HepG2 (cell line): ENCODE data around the gene PRKCD. TPM values are rescaled to one million over a fixed set of nuclear protein-coding genes. Genes with fewer than 3 reads are reported as not detected.

Experiments used
- ATAC-seq: fragments of 200-7000 bp; cut with Tn5 transposase; 3 replicates; pipeline ENCODE4 v1.9.1; 2020; ENCODE audit warnings: mild to moderate bottlenecking, moderate library complexity
- BruUV-seq: library from RNA; stranded (reverse); fragments of 400-500 nt; replicated peaks from 2 replicates; lab custom pipeline; 2021; lab: Mats Ljungman, UMichigan
- CTCF ChIA-PET: fragments of 300-600 bp; formaldehyde crosslinking; extraction: SDS; loops from one replicate; lab custom pipeline; 2021; ENCODE audit warnings: low total read pairs, inconsistent platforms, low intra/inter-chr PET ratio; lab: Yijun Ruan, JAX
- POLR2A ChIA-PET: fragments of 350-600 bp; sonication (Branson Sonifier 250); formaldehyde crosslinking; loops from one replicate; lab custom pipeline; 2020; ENCODE audit warnings: antibody characterized with exemption, inconsistent platforms; lab: Yijun Ruan, JAX
- DNase-seq: peaks from one replicate; pipeline ENCODE4 v3.0.0-alpha.2; 2015; ENCODE audit warnings: low spot score
- FAIRE-seq: peaks from 3 replicates; lab custom pipeline; 2011; peaks lifted over from hg19 to GRCh38; lab: Jason Lieb, UNC
- H2AFZ ChIP-seq: one replicate; pipeline ENCODE4 v1.6.1; 2011; ENCODE audit warnings: low read length, inconsistent platforms
- H3K27ac ChIP-seq: fragments of 300-600 bp; 3 replicates; pipeline ENCODE4 v1.8.0; 2011; ENCODE audit warnings: mixed run types, mild to moderate bottlenecking, mixed read lengths, low read length, inconsistent platforms; ENCODE audit not compliant: insufficient read depth; ENCODE audit errors: extremely low read length
- H3K27me3 ChIP-seq, 2 experiments: fragments of 200-600 bp in 1 of 2; 2 replicates in 1 of 2; 3 replicates in 1 of 2; pipeline versions ENCODE4 v1.6.0 to v1.8.0; 2011; ENCODE audit warnings: low read length in 2 of 2, mild to moderate bottlenecking in 2 of 2, moderate library complexity in 2 of 2, inconsistent platforms in 1 of 2; ENCODE audit not compliant: insufficient read depth in 2 of 2, control insufficient read depth in 1 of 2
- H3K36me3 ChIP-seq, 2 experiments: fragments of 200-600 bp in 1 of 2; replicated peaks in 1 of 2; 2 replicates in 1 of 2; 3 replicates in 1 of 2; pipeline versions ENCODE4 v1.5.1 to v1.8.0; 2011; ENCODE audit warnings: low read length in 2 of 2, inconsistent platforms in 1 of 2; ENCODE audit not compliant: insufficient read depth in 2 of 2, control insufficient read depth in 1 of 2
- H3K4me1 ChIP-seq: 2 replicates; pipeline ENCODE4 v1.5.1; 2012; ENCODE audit warnings: low read length, inconsistent platforms; ENCODE audit not compliant: insufficient read depth
- H3K4me2 ChIP-seq: 2 replicates; pipeline ENCODE4 v1.6.0; 2011; ENCODE audit warnings: low read depth, low read length, inconsistent platforms
- H3K4me3 ChIP-seq, 3 experiments: fragments of 200-600 bp in 1 of 3; sonication (generic), shearing (Covaris generic) in 1 of 3; replicated peaks in 1 of 3; 2 replicates each; pipeline ENCODE4 v1.5.1; 2011 to 2016; ENCODE audit warnings: low read length in 3 of 3, inconsistent platforms in 2 of 3, low read depth in 2 of 3, mild to moderate bottlenecking in 2 of 3, control low read depth in 1 of 3, mixed read lengths in 1 of 3; ENCODE audit not compliant: insufficient read depth in 1 of 3
- H3K79me2 ChIP-seq: one replicate; pipeline ENCODE4 v1.6.1; 2011; ENCODE audit warnings: low read length, inconsistent platforms; ENCODE audit not compliant: insufficient read depth
- H3K9ac ChIP-seq: 2 replicates; pipeline ENCODE4 v1.6.0; 2011; ENCODE audit warnings: mild to moderate bottlenecking, low read depth, low read length, inconsistent platforms; ENCODE audit not compliant: insufficient read depth
- H3K9me3 ChIP-seq: 2 replicates; pipeline ENCODE4 v1.5.1; 2012; ENCODE audit warnings: mild to moderate bottlenecking, low read length
- H4K20me1 ChIP-seq: 2 replicates; pipeline ENCODE4 v1.6.0; 2011; ENCODE audit warnings: inconsistent platforms, mild to moderate bottlenecking, low read length, moderate library complexity; ENCODE audit not compliant: insufficient read depth
- CEBPG ChIP-seq: IDR thresholded peaks from 2 replicates; pipeline ENCODE4 v1.6.1; 2016
- ESRRA ChIP-seq: sonication (generic); formaldehyde crosslinking; IDR thresholded peaks from 2 replicates; pipeline ENCODE4 v1.5.1; 2020; ENCODE audit warnings: mild to moderate bottlenecking, low read depth, missing genetic modification reagents
- HOXD1 ChIP-seq: sonication (generic); formaldehyde crosslinking; IDR thresholded peaks from 2 replicates; pipeline ENCODE4 v1.5.0; 2020; ENCODE audit warnings: missing genetic modification reagents
- KLF12 ChIP-seq: sonication (generic); formaldehyde crosslinking; IDR thresholded peaks from 2 replicates; pipeline ENCODE4 v1.4.0; 2020; ENCODE audit warnings: missing genetic modification reagents, borderline replicate concordance
- PAX8 ChIP-seq: sonication (generic); formaldehyde crosslinking; IDR thresholded peaks from 2 replicates; pipeline ENCODE4 v1.8.0; 2022; ENCODE audit warnings: mild to moderate bottlenecking, missing genetic modification reagents, borderline replicate concordance
- SP2 ChIP-seq: sonication (generic); formaldehyde crosslinking; IDR thresholded peaks from 2 replicates; pipeline ENCODE4 v1.5.1; 2020; ENCODE audit warnings: mild to moderate bottlenecking, missing genetic modification reagents
- ZBTB49 ChIP-seq: sonication (generic); formaldehyde crosslinking; IDR thresholded peaks from 2 replicates; pipeline ENCODE4 v1.4.0; 2020; ENCODE audit warnings: missing genetic modification reagents, borderline replicate concordance
- ZNF24 ChIP-seq: fragments of 450-650 bp; IDR thresholded peaks from 2 replicates; pipeline ENCODE4 v1.6.1; 2017; ENCODE audit warnings: antibody characterized with exemption, mild to moderate bottlenecking
- ZNF446 ChIP-seq: sonication (generic); formaldehyde crosslinking; IDR thresholded peaks from 2 replicates; pipeline ENCODE4 v1.5.0; 2020; ENCODE audit warnings: mild to moderate bottlenecking, missing genetic modification reagents
- ZNF737 ChIP-seq: sonication (generic); formaldehyde crosslinking; IDR thresholded peaks from 2 replicates; pipeline ENCODE4 v1.5.0; 2020; ENCODE audit warnings: missing genetic modification reagents, mild to moderate bottlenecking, borderline replicate concordance
- WGBS: methylation state at CpG from one replicate; pipeline ENCODE4 v1.1.6; 2017; ENCODE audit warnings: low lambda C conversion rate; 5-methylcytosine and 5-hydroxymethylcytosine counted together
- in situ Hi-C: cut with HindIII; loops from 2 replicates; pipeline ENCODE4 v1.10.0; 2017; ENCODE audit warnings: low pct_unique_long_range_greater_than_20kb; ENCODE audit not compliant: extremely low pct_ligation_motif_present
- intact Hi-C: fragments of 100-400 bp; cut with micrococcal nuclease; formaldehyde crosslinking; loops from one replicate; pipeline ENCODE4 v1.10.0; 2022; ENCODE audit not compliant: unreplicated experiment
- polyA plus RNA-seq, 8 experiments: library from polyadenylated mRNA; depleted of rRNA in 3 of 8; stranded (reverse) in 7 of 8; unstranded in 1 of 8; fragments of >200 nt; fragmentation: Illumina TruSeq in 4 of 8; extraction: Trizol in 4 of 8; gene quantifications; 2 replicates each; pipeline versions ENCODE4 v1.2.1 to v1.2.3, GENCODE V29; 2011 to 2016; ENCODE audit warnings: low read depth in 4 of 8, missing spikeins in 1 of 8, mixed read lengths in 1 of 8; ENCODE audit not compliant: insufficient read depth in 1 of 8
- total RNA-seq, 5 experiments: library from RNA; depleted of rRNA; stranded (reverse); fragments of >200 nt; fragmentation: Illumina TruSeq; extraction: Trizol; gene quantifications; 2 replicates each; pipeline ENCODE4 v1.2.3, GENCODE V29; 2016; ENCODE audit warnings: low read depth in 1 of 5
- TF ChIP-seq, protein P1 (sequence below): sonication (generic); formaldehyde crosslinking; IDR thresholded peaks from 2 replicates; pipeline ENCODE4 v1.4.0; 2020; ENCODE audit warnings: missing genetic modification reagents

PRKCD gene
- total and polyA plus RNA-seq, 2 of the 13 experiments (the other 11 are each of a cell fraction or from before 2014, with no cell fraction given), result 1.6 to 40.7 TPM

DNA sequence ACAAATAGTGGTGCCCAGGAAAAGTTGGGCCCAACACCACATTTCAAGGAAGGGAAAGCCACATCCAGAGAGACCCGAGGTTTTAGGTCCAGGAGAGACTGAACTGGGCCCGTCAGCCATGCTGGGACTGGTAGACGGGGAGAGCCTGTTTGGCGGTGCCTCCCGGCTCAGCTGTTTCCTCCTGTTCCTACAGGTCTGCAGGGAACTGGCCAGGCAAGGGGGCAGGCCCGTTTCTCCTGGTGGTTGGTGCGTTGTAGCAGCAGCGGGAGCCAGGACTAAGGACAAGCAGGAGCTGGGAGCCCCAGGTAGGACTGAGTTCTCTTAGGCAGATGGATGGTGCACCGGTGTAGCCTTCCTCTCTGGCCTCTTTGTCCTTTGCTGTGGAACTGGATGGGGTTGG, 3.9 kb downstream of the PRKCD start:
- Histone ChIP-seq H3K9me3 (no peaks in the 10 kb centered on the region), H3K27me3 (no peaks in the 10 kb centered on the region), H3K79me2 (peaks cover 19% of the 10 kb centered on the region), H3K4me3 (no peak overlapping the region), H3K4me1 (peaks cover 66% of the 10 kb centered on the region), H3K36me3 (peaks cover 4 to 6% of the 10 kb centered on the region in 2 experiments; a peak in 2 of 5 replicates), H3K27ac (no peak overlapping the region), H4K20me1 (peaks cover 3% of the 10 kb centered on the region), H2AFZ (no peak overlapping the region), H3K4me2 (no peak overlapping the region), H3K9ac (no peak overlapping the region)
- FAIRE-seq, result no peak
- no TSS peak for BruUV-seq
- 87% methylated on average over 3 of the region's 9 CpGs for WGBS
- intact Hi-C loops (no loop called here), in situ Hi-C loops (no loop called here)
- DNase-seq, result no peak
- POLR2A ChIA-PET, result interaction anchor here (0.6 to 1.8 kb wide), 2 partner anchors 15 to 33 kb away, joined by 3 to 5 read pairs; no protein-coding TSS in a partner anchor
- no peak for ATAC-seq
- CTCF ChIA-PET, result no interaction called here
- TF ChIP-seq SP2 (CRISPR knock-in tag) (no peak), CEBPG (CRISPR knock-in tag) (no peak), HOXD1 (CRISPR knock-in tag) (no peak), ZNF24 (no peak), KLF12 (CRISPR knock-in tag) (no peak), ZBTB49 (CRISPR knock-in tag) (no peak), ESRRA (CRISPR knock-in tag) (no peak), ZNF446 (CRISPR knock-in tag) (no peak), PAX8 (no peak), ZNF737 (CRISPR knock-in tag) (no peak)
- TF ChIP-seq, protein P1, sequence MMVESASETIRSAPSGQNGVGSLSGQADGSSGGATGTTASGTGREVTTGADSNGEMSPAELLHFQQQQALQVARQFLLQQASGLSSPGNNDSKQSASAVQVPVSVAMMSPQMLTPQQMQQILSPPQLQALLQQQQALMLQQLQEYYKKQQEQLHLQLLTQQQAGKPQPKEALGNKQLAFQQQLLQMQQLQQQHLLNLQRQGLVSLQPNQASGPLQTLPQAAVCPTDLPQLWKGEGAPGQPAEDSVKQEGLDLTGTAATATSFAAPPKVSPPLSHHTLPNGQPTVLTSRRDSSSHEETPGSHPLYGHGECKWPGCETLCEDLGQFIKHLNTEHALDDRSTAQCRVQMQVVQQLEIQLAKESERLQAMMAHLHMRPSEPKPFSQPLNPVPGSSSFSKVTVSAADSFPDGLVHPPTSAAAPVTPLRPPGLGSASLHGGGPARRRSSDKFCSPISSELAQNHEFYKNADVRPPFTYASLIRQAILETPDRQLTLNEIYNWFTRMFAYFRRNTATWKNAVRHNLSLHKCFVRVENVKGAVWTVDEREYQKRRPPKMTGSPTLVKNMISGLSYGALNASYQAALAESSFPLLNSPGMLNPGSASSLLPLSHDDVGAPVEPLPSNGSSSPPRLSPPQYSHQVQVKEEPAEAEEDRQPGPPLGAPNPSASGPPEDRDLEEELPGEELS (CRISPR knock-in tag), result no peak
